ENCODE measurements around the gene R3HDM2. TPM values are rescaled to one million over a fixed set of nuclear protein-coding genes. Genes with fewer than 3 reads are reported as not detected.

Gene R3HDM2
- total RNA-seq, 1 experiment from 2014 or later = 45.4 TPM

DNA sequence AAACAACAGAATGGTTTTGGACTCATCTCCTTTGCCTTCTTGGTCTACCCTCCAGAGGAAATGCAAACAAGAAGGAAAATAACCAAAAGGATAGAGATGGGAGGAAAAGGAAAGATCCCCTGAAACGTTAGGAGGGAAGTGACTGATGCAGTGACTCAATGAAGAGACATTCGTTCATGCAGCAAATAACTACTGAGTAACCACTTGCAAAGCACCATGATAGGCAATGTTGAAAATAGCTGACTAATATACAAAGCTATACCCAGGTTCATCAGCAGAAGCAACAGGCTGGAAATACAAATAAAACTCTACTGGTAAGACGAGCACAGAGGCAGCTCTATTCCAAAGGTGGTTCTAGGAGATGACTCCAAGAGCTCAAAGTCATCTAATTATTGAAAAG is 41.8 kb downstream of the R3HDM2 start:
- H2AFZ ChIP-seq (ENCODE audit: low read depth, low read length, poor library complexity, severe bottlenecking) = no peak overlapping the region
- 0 out of 4 replicates have a peak overlapping the region, but pooled peaks of 1 of the 2 experiments have one; percentile 1 for H3K4me3 ChIP-seq (replicated peaks in 1 of 2; ENCODE audit: low read depth in 1 of 2, low read length in 2 of 2)
- DNase-seq (ENCODE audit: low read depth, low spot score) = peak; percentile 10
- peaks cover 0 to 20% of the 10 kb centered on the region in 2 experiments; a peak in 2 of 4 replicates for H3K4me1 ChIP-seq (ENCODE audit: control insufficient read depth in 1 of 2, insufficient read depth in 2 of 2, low read length in 2 of 2)
- H3K27me3 ChIP-seq (ENCODE audit: insufficient read depth, low read length) = no peaks in the 10 kb centered on the region
- H3K9me2 ChIP-seq (ENCODE audit: insufficient read depth) = no peaks in the 10 kb centered on the region
- RAD21 ChIA-PET (ENCODE audit: low non-redundant PET in 1 of 2, low total read pairs in 2 of 2, uncharacterized antibody in 2 of 2, unreplicated experiment in 2 of 2) = no interaction called here
- ATAC-seq = peak; percentile 50; the same call in 1 of the 2 replicates
- H3K4me2 ChIP-seq (ENCODE audit: low read length) = peak overlapping the region; percentile 43
- CTCF ChIA-PET = interaction anchor here (1.4 kb wide), 1 partner anchor 64 kb away, joined by 5 read pairs; no protein-coding TSS in a partner anchor
- no peaks in the 10 kb centered on the region for H3K9me3 ChIP-seq (ENCODE audit: control insufficient read depth in 1 of 2, insufficient read depth in 1 of 2, low read depth in 1 of 2, low read length in 2 of 2)
- no peaks in the 10 kb centered on the region for H4K20me1 ChIP-seq (ENCODE audit: insufficient read depth)
- H3K79me2 ChIP-seq (ENCODE audit: insufficient read depth, low read length) = no peaks in the 10 kb centered on the region
- H3K27ac ChIP-seq (ENCODE audit: low read depth, low read length) = no peak overlapping the region
- no peak overlapping the region for H3K9ac ChIP-seq (ENCODE audit: low read length)
- no peaks in the 10 kb centered on the region for H3K36me3 ChIP-seq (ENCODE audit: control insufficient read depth in 1 of 2, insufficient read depth in 2 of 2, low read length in 2 of 2)
- TF ChIP-seq SP1 (IDR thresholded peaks at IDR 0.05; ENCODE audit: low read depth) = peak; percentile 40
- TF ChIP-seq, protein P1, sequence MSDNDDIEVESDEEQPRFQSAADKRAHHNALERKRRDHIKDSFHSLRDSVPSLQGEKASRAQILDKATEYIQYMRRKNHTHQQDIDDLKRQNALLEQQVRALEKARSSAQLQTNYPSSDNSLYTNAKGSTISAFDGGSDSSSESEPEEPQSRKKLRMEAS (IDR thresholded peaks at IDR 0.05) = no peak
- TF ChIP-seq YY1 (IDR thresholded peaks at IDR 0.05; ENCODE audit: extremely low read depth, insufficient replicate concordance, low read depth, low read length) = no peak
- TF ChIP-seq CEBPB (IDR thresholded peaks at IDR 0.05; ENCODE audit: low read depth) = 0 out of 2 replicates have a peak, but pooled peaks have one; percentile 17
- TF ChIP-seq EZH2phosphoT487 (IDR thresholded peaks at IDR 0.05; ENCODE audit: borderline replicate concordance) = no peak
- peak; percentile 48; the same call in 1 of the 2 replicates for TF ChIP-seq FOSL1 (IDR thresholded peaks at IDR 0.05; ENCODE audit: low read depth)
- TF ChIP-seq CBX3 (IDR thresholded peaks at IDR 0.05; ENCODE audit: low read depth) = no peak
- no peak for TF ChIP-seq TCF7L2 (IDR thresholded peaks at IDR 0.05; ENCODE audit: borderline replicate concordance, extremely low read depth, insufficient read depth, insufficient read length)
- no peak for TF ChIP-seq POLR2A (IDR thresholded peaks at IDR 0.05; ENCODE audit: borderline replicate concordance, extremely low read depth, insufficient read depth, insufficient read length)
- TF ChIP-seq JUND (IDR thresholded peaks at IDR 0.05) = peak; percentile 47
- TF ChIP-seq SRF (IDR thresholded peaks at IDR 0.05; ENCODE audit: low read depth) = 0 out of 2 replicates have a peak, but pooled peaks have one; percentile 39
- no peak for TF ChIP-seq CTCF (IDR thresholded peaks at IDR 0.05 in 2 of 3, conservative IDR thresholded peaks at IDR 0.05 in 1 of 3; ENCODE audit: borderline replicate concordance in 1 of 3, insufficient read depth in 1 of 3, low read depth in 2 of 3, low read length in 2 of 3)
- POLR2A ChIA-PET = interaction anchor here (0.9 kb wide), 1 partner anchor 25 kb away, joined by 3 read pairs; no protein-coding TSS in a partner anchor
- intact Hi-C loops (cut with micrococcal nuclease) = no loop called here
- BruUV-seq (replicated peaks) = no TSS peak

All from HCT116 (cell line).